ENCODE results near the gene NFATC2.
"Not testable (repeated sequence)": the region's sequence is repeated elsewhere in the genome, so short reads cannot be mapped to it uniquely, and the experiment has no call there.

The NFATC2 gene

DNA sequence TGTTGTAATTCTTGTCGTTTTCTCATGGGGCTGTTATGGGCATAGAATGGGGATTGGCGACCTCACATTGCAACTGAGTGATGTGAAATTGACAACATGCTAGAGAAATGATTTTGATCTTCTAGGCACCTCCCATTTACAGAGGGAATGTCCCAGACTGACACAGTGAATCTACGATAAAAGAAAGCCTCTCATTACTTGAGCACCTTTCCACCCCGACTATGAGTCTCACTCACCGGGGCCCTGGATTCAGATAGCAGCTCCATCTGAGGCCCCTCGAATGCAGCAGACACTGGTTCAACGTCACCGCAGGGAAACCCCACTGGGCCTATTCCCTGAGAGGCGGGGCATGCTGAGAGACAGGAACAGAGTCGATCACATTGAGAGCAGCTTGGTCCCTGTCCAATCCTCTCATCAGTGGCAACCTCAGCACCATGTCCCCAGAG, 49.1 kb downstream of the NFATC2 start:
- DNase-seq = no peak

DNA sequence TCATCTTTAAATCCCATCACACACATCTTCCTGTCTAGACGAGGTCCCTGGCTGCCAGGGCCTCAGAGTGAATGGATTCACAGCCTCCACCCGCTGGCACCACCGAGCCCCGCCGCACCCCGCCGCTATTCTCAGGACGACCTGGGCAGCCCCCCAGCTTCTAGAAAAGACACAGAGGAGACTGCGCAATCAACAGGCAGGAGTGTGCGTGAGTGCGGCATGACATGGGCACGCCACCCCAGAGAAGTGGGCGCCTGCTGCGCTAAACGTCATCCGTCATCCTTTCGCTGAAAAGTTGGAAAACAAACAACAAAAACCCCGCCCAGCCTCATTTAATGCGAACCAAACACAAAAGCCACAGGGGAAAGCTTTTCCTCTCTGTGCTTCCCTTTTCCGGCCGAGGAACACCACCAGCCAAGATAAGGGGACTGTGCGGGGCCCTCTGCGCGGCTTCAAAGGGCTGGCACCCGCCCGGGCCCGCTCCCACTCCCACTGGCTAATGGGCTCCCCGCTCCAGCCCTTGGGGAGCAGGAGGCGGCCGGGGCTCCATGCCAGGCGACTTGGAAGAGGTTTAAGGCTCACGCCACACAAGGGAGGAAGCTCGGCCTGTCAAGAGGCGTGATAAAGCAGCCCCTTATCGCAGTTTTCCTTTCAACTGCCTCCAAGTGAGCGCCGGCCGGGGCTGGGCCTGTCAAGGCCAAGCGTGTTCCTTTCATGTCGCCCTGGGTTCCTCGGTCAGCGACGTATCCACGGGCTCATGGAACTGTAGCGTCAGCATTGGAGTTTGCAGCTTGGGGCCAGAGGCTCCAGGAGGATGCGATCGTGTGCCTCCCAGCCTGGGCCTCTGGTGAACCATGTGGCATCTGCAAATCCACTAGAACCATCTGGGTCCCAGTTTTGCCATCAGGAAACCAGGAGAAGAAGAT, 50.1 kb downstream of the NFATC2 start:
- DNase-seq = no peak

- DNase-seq = no peak
Observed at GRCh38 chr20:51491393-51491792, 51.1 kb downstream of the NFATC2 start.

GRCh38 chr20:51490635-51491034, 51.9 kb downstream of the NFATC2 start:
- DNase-seq = no peak

GRCh38 chr20:51489611-51490010, 52.9 kb downstream of the NFATC2 start:
- no peak for DNase-seq

GRCh38 chr20:51488331-51488730, 54.2 kb downstream of the NFATC2 start:
- no peak for DNase-seq

DNA sequence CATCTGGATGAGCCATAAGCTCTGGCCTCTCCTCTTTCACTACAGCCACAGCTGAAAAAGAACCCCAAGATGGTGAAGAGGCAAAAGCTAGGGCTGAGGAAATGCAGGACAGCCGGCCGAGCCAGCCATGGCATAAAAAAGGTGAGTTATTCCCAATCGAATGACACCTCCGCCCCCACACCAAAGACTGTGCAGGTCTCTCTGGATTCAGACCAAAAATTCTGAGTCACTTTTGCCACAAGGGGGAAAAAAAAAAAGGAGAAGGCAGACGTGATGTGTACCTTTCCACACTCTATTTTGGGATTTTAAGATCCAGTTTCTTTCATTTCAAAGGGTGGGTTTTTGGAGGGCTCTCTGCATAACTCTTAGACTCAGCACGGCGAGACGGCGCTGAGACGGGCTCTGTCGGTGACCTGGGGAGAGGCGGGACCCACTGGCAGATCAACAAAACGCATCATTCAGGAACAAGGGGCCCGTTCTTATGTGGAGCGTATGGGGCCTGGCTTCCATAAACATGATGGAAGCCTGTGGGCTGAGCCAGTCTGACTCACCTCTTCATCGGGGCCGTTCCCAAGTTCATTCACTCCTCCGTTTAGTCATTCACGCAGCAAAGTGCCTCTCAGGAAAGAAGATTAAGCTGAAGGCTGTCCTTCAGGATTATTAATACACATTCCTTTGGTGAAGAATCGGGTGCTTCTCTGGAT, 54.8 kb downstream of the NFATC2 start:
- DNase-seq = no peak

- DNase-seq = no peak
Observed at GRCh38 chr20:51487076-51487475, 55.4 kb downstream of the NFATC2 start.

DNA sequence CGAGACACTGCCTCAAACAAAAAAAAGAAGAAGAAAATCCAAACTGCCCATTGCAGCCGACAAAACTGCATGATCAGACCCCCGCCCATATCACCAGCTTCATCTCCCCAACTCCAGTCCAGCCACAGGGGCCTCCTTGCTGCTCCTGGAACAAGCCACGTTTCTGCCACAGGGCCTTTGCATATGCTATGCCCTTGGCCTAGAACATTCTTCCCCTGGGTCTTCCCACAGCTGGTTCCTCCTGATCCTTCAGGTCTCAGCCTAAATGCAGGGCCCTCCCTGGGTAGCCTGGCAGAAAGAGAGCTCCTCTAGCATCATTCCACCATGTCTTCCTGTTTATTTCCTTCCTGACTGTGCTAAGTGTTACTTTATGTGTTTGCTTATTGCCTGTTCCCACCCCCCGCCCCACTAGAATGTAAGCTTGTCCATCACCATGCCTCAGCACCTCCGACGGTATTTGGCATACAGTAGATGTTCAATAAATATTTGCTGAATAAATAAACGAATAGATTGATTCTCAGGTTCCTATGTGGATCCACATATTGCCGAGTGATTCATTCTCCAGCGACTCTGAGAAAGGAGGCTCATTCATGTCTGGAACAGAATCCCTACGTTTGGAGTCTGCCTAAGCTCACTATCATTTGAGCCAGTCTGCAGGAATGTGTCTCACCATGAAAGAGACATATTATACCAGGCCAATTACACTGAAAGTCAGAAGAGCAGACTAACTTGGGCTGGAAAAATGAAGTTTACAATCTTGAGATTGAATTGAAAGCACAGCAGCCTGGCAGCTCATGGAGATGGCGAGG, 56.1 kb downstream of the NFATC2 start:
- DNase-seq = no peak

GRCh38 chr20:51484831-51485230, 57.7 kb downstream of the NFATC2 start:
- no peak for DNase-seq

DNA sequence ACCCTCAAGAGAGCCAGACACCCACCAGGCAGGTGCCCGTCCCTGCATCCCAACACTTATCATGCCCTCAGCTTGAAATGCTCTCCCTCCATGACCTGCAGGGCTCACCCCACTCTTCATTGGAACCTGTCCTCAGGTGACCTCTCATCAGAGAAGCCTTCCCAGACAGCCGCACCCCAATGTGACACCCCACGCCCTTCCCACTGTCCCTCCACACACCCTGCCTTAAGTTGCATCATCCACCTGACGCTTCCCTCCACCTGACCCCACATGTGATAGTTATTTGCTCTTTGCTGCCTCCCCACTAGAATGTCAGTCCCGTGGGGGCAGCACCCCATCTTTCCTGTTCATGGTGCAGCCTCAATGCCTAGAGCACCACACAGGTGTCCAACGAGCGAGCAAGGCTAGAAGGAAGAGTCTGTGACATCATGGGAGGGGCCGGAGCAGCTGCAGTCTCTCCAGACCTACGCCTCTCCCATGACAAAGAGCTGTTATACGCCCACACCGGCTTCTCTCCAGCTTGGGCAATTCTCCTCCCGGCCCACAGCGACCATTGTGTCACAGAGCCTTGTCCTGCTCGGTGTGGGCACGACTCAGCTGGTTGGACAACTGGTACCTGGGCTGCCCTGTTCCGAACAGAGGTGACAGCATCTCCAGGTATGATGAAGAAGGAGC, 58.2 kb downstream of the NFATC2 start:
- no peak for DNase-seq

- no peak for DNase-seq
Observed at GRCh38 chr20:51482836-51483473, 59.6 kb downstream of the NFATC2 start.

DNA sequence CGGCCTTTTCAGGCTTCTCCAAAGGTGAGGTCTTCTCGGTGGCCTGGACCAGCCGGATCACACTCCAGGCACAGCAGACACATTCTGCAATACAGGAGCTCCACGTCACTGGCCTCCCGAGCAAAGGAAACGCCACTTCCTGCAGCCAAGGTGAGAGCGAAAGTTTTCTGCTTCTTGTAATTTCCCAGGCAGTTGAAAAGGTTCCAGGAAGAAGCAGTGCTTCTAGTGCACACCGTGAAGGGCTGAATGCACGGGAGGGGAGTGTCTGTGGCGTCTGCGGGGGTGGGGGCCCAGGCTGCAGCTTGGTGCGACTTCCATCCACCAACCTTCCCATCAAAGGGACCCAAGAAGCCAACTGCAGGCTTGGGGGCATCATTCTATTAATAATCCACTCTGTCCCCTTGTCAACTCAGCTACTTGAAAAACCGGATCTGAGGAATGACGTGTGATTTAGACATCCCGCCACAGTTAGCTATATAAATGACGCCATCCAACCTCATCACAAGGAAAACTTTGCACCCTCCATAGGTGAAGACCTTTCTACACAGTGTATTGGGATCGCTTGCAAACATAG, 61.1 kb downstream of the NFATC2 start:
- DNase-seq = no peak

DNA sequence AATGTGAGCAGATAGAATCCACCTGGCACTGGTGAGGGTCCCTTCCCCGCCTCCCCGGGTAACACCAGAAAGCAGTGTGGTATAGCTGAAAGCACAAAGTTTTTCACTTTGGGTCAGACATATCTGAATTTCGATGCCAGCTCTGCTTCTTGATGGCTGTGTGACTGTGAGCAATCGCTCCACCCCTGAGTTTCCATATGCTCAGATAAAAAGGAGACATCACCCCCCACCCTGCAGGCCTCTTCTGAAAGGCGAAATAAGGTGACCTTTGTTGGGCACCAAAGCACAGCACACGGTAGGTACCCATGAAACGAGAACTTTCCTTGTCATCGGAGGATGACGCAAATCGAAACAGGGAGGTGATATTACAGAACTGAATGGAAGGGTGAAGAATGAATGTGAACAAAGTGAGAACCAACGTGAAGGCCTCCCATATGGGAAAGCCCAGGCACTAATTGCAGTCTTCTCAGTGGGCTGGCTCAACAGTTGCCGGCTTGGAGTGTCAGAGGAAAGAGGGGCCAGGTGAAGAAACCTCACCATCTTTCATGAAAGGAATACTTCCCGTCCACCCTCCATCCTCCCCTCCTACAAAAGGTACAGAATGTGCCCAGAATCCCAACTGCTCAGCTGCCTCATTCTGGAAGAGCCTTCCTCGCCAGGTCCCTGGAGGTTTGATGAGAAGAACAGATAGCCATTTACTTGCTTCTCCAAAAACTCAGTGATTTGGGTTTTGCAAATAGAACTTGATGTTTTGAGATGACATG, 61.8 kb downstream of the NFATC2 start:
- no peak for DNase-seq

GRCh38 chr20:51476106-51476505, 66.4 kb downstream of the NFATC2 start:
- DNase-seq = not testable (repeated sequence)

GRCh38 chr20:51473771-51474170, 68.7 kb downstream of the NFATC2 start:
- no peak for DNase-seq

GRCh38 chr20:51473256-51473655, 69.3 kb downstream of the NFATC2 start:
- DNase-seq = no peak

GRCh38 chr20:51470907-51471411, 71.6 kb downstream of the NFATC2 start:
- no peak for DNase-seq

DNA sequence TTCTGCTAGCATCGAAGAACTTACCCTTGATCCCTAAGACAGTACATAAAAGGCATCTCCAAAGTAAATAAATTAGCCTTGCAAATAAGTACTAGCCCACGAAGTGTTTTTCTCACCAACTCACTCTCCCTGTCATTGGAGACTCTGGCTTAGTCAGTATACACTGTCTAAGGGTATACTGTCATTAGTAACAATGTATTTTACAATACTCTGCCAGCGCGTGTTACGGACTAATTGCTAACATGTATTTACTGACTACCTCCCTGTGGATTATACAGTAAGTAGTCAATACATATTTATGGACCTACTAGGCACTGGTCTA, 72.1 kb downstream of the NFATC2 start:
- DNase-seq = no peak

DNA sequence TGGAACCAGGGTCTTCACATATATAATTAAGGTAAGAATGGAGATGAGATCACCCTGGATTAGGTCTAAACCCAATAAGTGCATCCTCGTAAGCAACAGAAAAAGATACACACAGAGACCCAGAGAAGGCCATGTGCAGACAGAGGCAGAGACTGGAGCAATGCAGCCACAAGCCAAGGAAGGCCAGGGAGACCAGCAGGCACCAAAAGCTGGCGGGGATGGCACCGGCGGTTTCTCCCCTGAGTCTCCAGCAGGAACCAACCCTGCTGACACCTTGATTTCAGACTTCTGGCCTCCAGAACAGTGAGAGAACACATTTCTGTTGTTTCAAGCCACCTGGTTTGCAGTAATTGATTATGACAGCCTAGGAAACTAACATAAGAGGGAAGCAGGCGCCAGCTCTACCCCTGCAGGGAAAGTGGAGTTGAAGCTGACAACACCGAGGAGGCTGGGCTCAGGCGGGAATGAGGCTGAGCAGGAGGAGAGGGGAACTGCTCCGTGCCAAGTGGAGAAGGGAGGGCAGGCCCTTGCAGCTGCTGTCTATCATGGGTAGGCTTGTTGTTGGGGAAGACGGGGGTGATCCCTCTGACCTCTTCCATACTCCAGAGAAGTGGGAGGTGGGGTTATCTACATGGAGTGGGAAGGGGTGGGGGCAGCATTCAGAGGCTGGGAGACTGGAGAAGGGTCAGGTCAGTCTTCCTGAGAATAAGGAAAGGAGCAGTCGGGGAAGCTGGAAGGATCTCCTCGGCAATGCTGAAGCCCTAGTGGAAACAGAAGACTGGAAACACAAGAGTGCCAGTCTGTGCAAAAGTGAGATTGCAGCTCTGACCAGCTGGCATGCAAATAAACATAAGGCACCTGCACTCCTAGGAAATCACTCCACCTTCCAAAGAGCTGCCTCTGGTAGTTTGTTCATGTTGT, 72.7 kb downstream of the NFATC2 start:
- peak; percentile 16 for DNase-seq
